ENCODE data around the gene SMIM38. TPM values are rescaled to one million over a fixed set of nuclear protein-coding genes. Genes with fewer than 3 reads are reported as not detected.
A peak's percentile ranks its signal among the peaks of the same experiment; 100 is the strongest.

The SMIM38 gene
- total and polyA plus RNA-seq, 2 of the 4 experiments (the other 2 are of a cell fraction): under 0.01 to 0.05 TPM

- Histone ChIP-seq H3K9me1 (ENCODE audit: insufficient read depth, low read length) (no peaks in the 10 kb centered on the region), H4K20me1 (ENCODE audit: insufficient read depth, low read length) (no peaks in the 10 kb centered on the region), H3K79me1 (ENCODE audit: low read depth in 1 of 2, low read length in 2 of 2) (no peaks in the 10 kb centered on the region), H2AK5ac (ENCODE audit: low read depth, low read length) (peak overlapping the region; percentile 76), H3K27ac (ENCODE audit: insufficient read depth, low read length) (no peak overlapping the region), H2BK20ac (ENCODE audit: low read depth, low read length) (no peak overlapping the region), H3K4me2 (ENCODE audit: low read depth, low read length) (no peak overlapping the region), H3K23ac (ENCODE audit: low read depth, low read length) (no peak overlapping the region), H3K14ac (replicated peaks; ENCODE audit: low read depth, low read length) (0 out of 2 replicates have a peak overlapping the region, but pooled peaks have one; percentile 5), H3K9me3 (ENCODE audit: control insufficient read depth, insufficient read depth, low read length) (peaks cover 3% of the 10 kb centered on the region), H2BK15ac (ENCODE audit: low read depth, low read length) (no peak overlapping the region), H3K36me3 (ENCODE audit: control insufficient read depth, insufficient read depth, low read length) (no peaks in the 10 kb centered on the region), H3K9ac (ENCODE audit: low read depth, low read length) (no peak overlapping the region), H3K18ac (ENCODE audit: low read depth, low read length) (no peak overlapping the region), H2BK120ac (ENCODE audit: low read depth, low read length) (peak overlapping the region; percentile 67), H2BK5ac (ENCODE audit: low read depth, low read length, poor library complexity, severe bottlenecking) (no peak overlapping the region), H3K27me3 (ENCODE audit: control insufficient read depth, insufficient read depth, low read length) (no peaks in the 10 kb centered on the region), H3K4me1 (ENCODE audit: control insufficient read depth, insufficient read depth, low read length) (no peaks in the 10 kb centered on the region), H3K4me3 (ENCODE audit: insufficient read depth, low read depth, low read length) (no peak overlapping the region), H4K91ac (ENCODE audit: insufficient read depth, low read depth, low read length) (peak overlapping the region; percentile 21; the same call in 1 of the 2 replicates), H4K8ac (ENCODE audit: low read depth in 2 of 2, low read length in 2 of 2) (no peak overlapping the region), H2AK9ac (replicated peaks; ENCODE audit: low read depth, low read length, poor library complexity) (peak overlapping the region; percentile 93), H4K5ac (ENCODE audit: low read depth, low read length) (no peak overlapping the region), H3K4ac (ENCODE audit: low read depth, low read length) (0 out of 2 replicates have a peak overlapping the region, but pooled peaks have one; percentile 56), H2AFZ (replicated peaks; ENCODE audit: low read length, poor library complexity) (peak overlapping the region; percentile 90), H3K56ac (ENCODE audit: extremely low read depth, insufficient read depth, low read length) (no peak overlapping the region)
- DNase-seq (no peak), ATAC-seq (ENCODE audit: low read depth) (no peak)
- intact Hi-C loops (cut with micrococcal nuclease) (loop anchor here (10.0 kb wide), 1 partner anchor 163 kb away; the partner anchor contains the start of gene MYEOV), dilution Hi-C loops (cut with HindIII; ENCODE audit: low sequenced_read_pairs, unreplicated experiment) (no loop called here), in situ Hi-C loops (cut with MboI; ENCODE audit: low sequenced_read_pairs) (no loop called here)
- no peak for TF ChIP-seq BHLHE40 (IDR thresholded peaks at IDR 0.05; ENCODE audit: low read depth, low read length)
- no TSS peak for BruUV-seq (replicated peaks)
- ChIA-PET CTCF (interaction anchor here (0.5 to 1.5 kb wide), 15 partner anchors 8 to 673 kb away, joined by 3 to 6 read pairs (median 3); partner anchors contain the start of gene MYEOV), POLR2A (ENCODE audit: unreplicated experiment) (no interaction called here)
- WGBS, 2 experiments (ENCODE audit: extremely low coverage in 2 of 2, insufficient read length in 1 of 2): 75% methylated on average over 2 of the region's 7 CpGs; no CpG with 5 or more reads in 1 of the 2 experiments
Measured at GRCh38 chr11:69132301-69132670, 23.4 kb upstream of the SMIM38 start.

Data from IMR-90 (cell line).